ENCODE measurements around the gene MCTP2. TPM values are rescaled to one million over a fixed set of nuclear protein-coding genes. Genes with fewer than 3 reads are reported as not detected.

The MCTP2 gene
- total and polyA plus RNA-seq, 2 of the 8 experiments (the other 6 are each of a cell fraction or from before 2014, with no cell fraction given) = 3.4 to 4.5 TPM

GRCh38 chr15:94493176-94493575 lies 261.8 kb downstream of the MCTP2 start:
- no peak overlapping the region for H3K9ac ChIP-seq (replicated peaks in 1 of 4; ENCODE audit: extremely low read depth in 1 of 4, low read depth in 3 of 4, low read length in 3 of 4)
- no peaks in the 10 kb centered on the region for H3K79me2 ChIP-seq (ENCODE audit: control insufficient read depth in 1 of 2, insufficient read depth in 2 of 2, low read length in 2 of 2)
- H2BK20ac ChIP-seq (ENCODE audit: low read length) = no peak overlapping the region
- H3K4me2 ChIP-seq (ENCODE audit: insufficient read depth in 1 of 2, low read depth in 2 of 2, low read length in 2 of 2) = no peak overlapping the region
- no peak overlapping the region for H2AK5ac ChIP-seq (ENCODE audit: low read depth, low read length)
- no peak overlapping the region for H4K91ac ChIP-seq (replicated peaks; ENCODE audit: insufficient read length, low read length)
- H3K4me1 ChIP-seq (replicated peaks in 1 of 4; ENCODE audit: control insufficient read depth in 3 of 4, insufficient read depth in 4 of 4, low read length in 3 of 4) = no peaks in the 10 kb centered on the region
- no peak overlapping the region for H3K23ac ChIP-seq (ENCODE audit: insufficient read length)
- H3K36me3 ChIP-seq (ENCODE audit: control insufficient read depth in 2 of 4, insufficient read depth in 4 of 4, low read length in 3 of 4) = no peaks in the 10 kb centered on the region
- H3K56ac ChIP-seq (replicated peaks; ENCODE audit: insufficient read length, low read depth, low read length) = no peak overlapping the region
- POLR2A ChIA-PET (ENCODE audit: partially characterized antibody) = no interaction called here
- DNase-seq (ENCODE audit: low read depth in 1 of 2, low spot score in 2 of 2) (no peak), FAIRE-seq (no peak)
- no peak overlapping the region for H2BK5ac ChIP-seq (ENCODE audit: low read depth, low read length)
- WGBS, 2 experiments (ENCODE audit: extremely low coverage in 1 of 2, insufficient coverage in 1 of 2, insufficient read length in 1 of 2, insufficient replicate concordance in 2 of 2, low coverage in 1 of 2, low lambda C conversion rate in 2 of 2, missing lambda C conversion rate in 1 of 2) = 87% methylated on average over 3 of the region's 3 CpGs; no CpG with 5 or more reads in 1 of the 2 experiments
- H3K79me1 ChIP-seq (ENCODE audit: low read depth, low read length) = no peaks in the 10 kb centered on the region
- no peak overlapping the region for H3K27ac ChIP-seq (ENCODE audit: low read depth, low read length)
- H3K9me3 ChIP-seq (ENCODE audit: insufficient read depth in 2 of 2, low read depth in 1 of 2, low read length in 1 of 2) = no peaks in the 10 kb centered on the region
- H3K14ac ChIP-seq (ENCODE audit: insufficient read length) = no peak overlapping the region
- H4K5ac ChIP-seq (ENCODE audit: insufficient read length, low read depth, low read length) = no peak overlapping the region
- no peak overlapping the region for H3K4me3 ChIP-seq (ENCODE audit: extremely low read depth in 1 of 4, insufficient read depth in 2 of 4, low read depth in 3 of 4, low read length in 4 of 4)
- no peak overlapping the region for H4K8ac ChIP-seq (ENCODE audit: extremely low read depth, insufficient read depth, low read length)
- H3K27me3 ChIP-seq (replicated peaks in 1 of 4; ENCODE audit: control insufficient read depth in 3 of 4, extremely low read depth in 1 of 4, insufficient read depth in 3 of 4, low read length in 3 of 4) = no peaks in the 10 kb centered on the region
- H2BK120ac ChIP-seq (replicated peaks; ENCODE audit: low read depth, low read length) = no peak overlapping the region
- no peaks in the 10 kb centered on the region for H4K20me1 ChIP-seq (replicated peaks in 1 of 2; ENCODE audit: control insufficient read depth in 1 of 2, insufficient read depth in 2 of 2, low read length in 2 of 2)
- H3K18ac ChIP-seq (ENCODE audit: extremely low read depth, low read length) = no peak overlapping the region
- no peak overlapping the region for H2BK15ac ChIP-seq (ENCODE audit: low read length)
- H3K23me2 ChIP-seq (ENCODE audit: low read depth, low read length) = no peaks in the 10 kb centered on the region
- no peak overlapping the region for H3K4ac ChIP-seq (replicated peaks; ENCODE audit: insufficient read length, low read depth, low read length)
- H2AFZ ChIP-seq (ENCODE audit: low read length) = no peak overlapping the region
- CTCF ChIA-PET (ENCODE audit: partially characterized antibody) = interaction anchor here (1.0 kb wide), 1 partner anchor 22 kb away, joined by 7 read pairs; no protein-coding TSS in a partner anchor
- H2BK12ac ChIP-seq (ENCODE audit: low read depth, low read length) = no peak overlapping the region
- TF ChIP-seq SP4 (IDR thresholded peaks at IDR 0.05; ENCODE audit: low read length) = no peak
- TF ChIP-seq BACH1 (IDR thresholded peaks at IDR 0.05; ENCODE audit: low read length) = no peak
- no peak for TF ChIP-seq HDAC2 (IDR thresholded peaks at IDR 0.05; ENCODE audit: borderline replicate concordance in 1 of 2, low read depth in 2 of 2, low read length in 2 of 2)
- TF ChIP-seq KDM5A (IDR thresholded peaks at IDR 0.05; ENCODE audit: low read length) = no peak
- no peak for TF ChIP-seq POLR2AphosphoS5 (IDR thresholded peaks at IDR 0.05; ENCODE audit: low read depth, low read length)
- TF ChIP-seq CBX5 (IDR thresholded peaks at IDR 0.05; ENCODE audit: low read depth, low read length) = no peak
- no peak for TF ChIP-seq CEBPB (IDR thresholded peaks at IDR 0.05; ENCODE audit: low read depth, low read length)
- no peak for TF ChIP-seq HDAC6 (IDR thresholded peaks at IDR 0.05; ENCODE audit: low read depth, low read length)
- no peak for TF ChIP-seq ATF3 (IDR thresholded peaks at IDR 0.05; ENCODE audit: insufficient read depth, low read depth, low read length)
- no peak for TF ChIP-seq POU5F1 (IDR thresholded peaks at IDR 0.05; ENCODE audit: low read depth, low read length)
- TF ChIP-seq TCF12 (IDR thresholded peaks at IDR 0.05; ENCODE audit: low read depth, low read length) = no peak
